Adipose tissue (tissue), 3 donors: ENCODE data around the gene ZNF391. TPM values are rescaled to one million over a fixed set of nuclear protein-coding genes. Genes with fewer than 3 reads are reported as not detected.
"Not testable (repeated sequence)": the region's sequence is repeated elsewhere in the genome, so short reads cannot be mapped to it uniquely, and the experiment has no call there.

Source experiments
- H3K27ac ChIP-seq: one replicate; pipeline ENCODE4 v1.5.1; 2013; ENCODE audit warnings: low read depth, low read length
- WGBS, 3 donors: extraction: QIAGEN DNeasy Blood & Tissue Kit; methylation state at CpG; one replicate each; pipeline ENCODE4 v1.1.7; 2013; 5-methylcytosine and 5-hydroxymethylcytosine counted together
- polyA plus RNA-seq, 3 donors: library from polyadenylated mRNA; stranded (reverse); fragments of 200-250 nt; gene quantifications; one replicate each; pipeline ENCODE4 v1.2.3, GENCODE V29; 2013
- donor health status: healthy with polysubstance abuse.
- donor health status: Bipolar disorder and iron deficiency.
- donor health status: healthy.

Gene ZNF391
- polyA plus RNA-seq, 3 donors, result 1.3 to 1.8 (median 1.5) TPM

DNA sequence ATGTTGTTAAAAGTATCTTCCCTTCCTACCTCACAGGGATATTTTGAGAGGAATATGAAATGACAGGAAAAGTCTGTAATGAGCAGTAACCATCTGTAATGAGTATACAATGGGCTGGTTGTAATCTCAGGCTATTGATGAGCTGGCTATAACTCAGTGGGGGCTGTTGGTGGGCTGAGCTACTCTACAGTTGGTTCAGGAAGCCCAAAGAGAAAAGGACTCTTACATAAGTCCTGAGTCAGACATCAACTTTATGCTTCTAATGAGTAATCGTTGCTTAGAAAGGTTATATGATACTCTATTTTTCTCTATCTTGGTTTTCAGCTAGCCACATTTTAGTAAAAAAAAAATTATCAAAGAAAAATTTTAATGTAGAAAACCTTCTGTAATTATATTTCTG lies 26.4 kb downstream of the ZNF391 start:
- 80 to 91% (median 89%) methylated on average over 1 of the region's 1 CpG for WGBS, 3 donors
- no peak overlapping the region for H3K27ac ChIP-seq

GRCh38 chr6:27415898-27416297 lies 27.3 kb downstream of the ZNF391 start:
- H3K27ac ChIP-seq, result no peak overlapping the region
- 79 to 86% (median 81%) methylated on average over 2 of the region's 2 CpGs for WGBS, 3 donors

GRCh38 chr6:27419363-27419762 lies 30.8 kb downstream of the ZNF391 start:
- no peak overlapping the region for H3K27ac ChIP-seq

DNA sequence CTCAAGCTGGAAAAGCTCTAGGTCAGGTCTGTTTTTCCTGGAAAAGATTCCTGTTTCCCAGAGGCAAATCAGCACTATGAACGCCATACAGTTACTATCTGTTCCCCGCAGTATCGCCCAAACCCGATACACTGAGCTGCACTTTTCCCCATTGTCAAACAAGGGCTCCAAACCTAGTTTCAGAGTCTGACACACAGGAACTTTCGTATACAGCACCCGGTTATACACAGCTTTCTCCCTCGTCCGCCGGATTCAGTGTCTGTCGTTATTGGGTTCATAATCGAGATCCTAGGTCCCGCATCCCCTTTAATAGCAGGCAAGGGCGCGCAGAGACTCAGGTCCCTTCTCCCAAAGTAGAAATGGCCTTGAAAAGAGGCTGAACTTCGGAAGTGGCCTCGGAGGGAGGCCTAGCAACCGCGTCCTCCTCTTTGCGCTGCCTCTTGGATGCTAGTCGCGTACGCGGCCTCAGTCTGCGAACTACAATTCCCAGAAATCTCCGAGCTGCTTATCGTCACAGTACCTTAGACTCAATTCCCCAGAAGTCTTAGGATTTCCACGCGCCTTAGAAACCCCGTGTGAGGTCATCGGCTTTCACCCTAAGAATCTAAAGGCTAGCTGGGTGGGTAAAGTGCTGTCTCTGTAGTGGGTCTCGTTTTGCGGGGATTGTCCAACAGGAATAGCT lies 34.2 kb downstream of the ZNF391 start:
- WGBS, 3 donors, result 46 to 57% (median 52%) methylated on average over 32 of the region's 32 CpGs
- no peak overlapping the region for H3K27ac ChIP-seq

GRCh38 chr6:27424851-27425250 lies 36.3 kb downstream of the ZNF391 start:
- 81 to 87% (median 84%) methylated on average over 21 to 36 of the region's 36 CpGs for WGBS, 3 donors
- not testable (repeated sequence) for H3K27ac ChIP-seq

GRCh38 chr6:27426045-27426620 lies 37.6 kb downstream of the ZNF391 start:
- WGBS, 3 donors, result 43 to 85% (median 79%) methylated on average over 4 of the region's 4 CpGs
- H3K27ac ChIP-seq, result no peak overlapping the region

DNA sequence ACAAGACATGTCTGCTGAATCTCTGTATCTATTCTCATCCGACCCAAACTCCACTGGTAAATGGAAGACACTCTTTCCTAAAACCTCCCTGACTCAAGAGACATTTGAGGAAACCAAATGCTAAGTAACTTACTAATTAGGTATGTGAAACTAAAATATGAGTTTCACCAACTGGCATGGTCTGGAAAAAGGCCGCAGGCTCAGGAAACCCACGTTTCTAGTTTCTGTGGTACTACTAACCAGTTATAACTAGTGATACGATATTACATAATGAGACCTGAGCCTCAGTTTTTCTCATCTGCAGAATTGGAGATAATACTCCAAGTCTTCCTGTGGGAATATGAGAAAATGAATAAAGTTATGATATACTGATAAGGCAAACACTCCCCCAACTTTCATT lies 39.9 kb downstream of the ZNF391 start:
- no peak overlapping the region for H3K27ac ChIP-seq
- WGBS, 3 donors, result 73 to 80% (median 77%) methylated on average over 4 of the region's 4 CpGs

GRCh38 chr6:27428966-27429365 lies 40.4 kb downstream of the ZNF391 start:
- 73 to 78% (median 75%) methylated on average over 2 of the region's 2 CpGs for WGBS, 3 donors
- no peak overlapping the region for H3K27ac ChIP-seq

GRCh38 chr6:27433714-27434113 lies 45.2 kb downstream of the ZNF391 start:
- WGBS, 3 donors, result 76 to 87% (median 86%) methylated on average over 1 of the region's 1 CpG

DNA sequence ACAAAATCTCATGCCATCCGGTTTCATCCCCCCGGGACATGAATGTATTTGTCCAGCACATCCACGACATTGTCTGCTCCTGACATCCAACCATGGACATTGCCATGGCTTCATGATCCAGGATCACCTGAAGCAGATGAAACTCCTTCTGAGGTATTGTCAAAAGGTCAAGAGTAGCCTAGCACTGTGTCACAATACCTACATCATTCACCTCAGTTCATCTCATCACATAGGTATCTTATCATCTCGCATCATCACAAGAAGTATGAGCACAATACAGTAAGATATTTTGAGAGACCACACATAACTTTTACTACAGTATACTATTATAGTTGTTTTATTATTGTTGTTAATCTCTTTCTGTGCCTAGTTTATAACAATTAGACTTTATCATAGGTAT lies 50.8 kb downstream of the ZNF391 start:
- 94 to 99% (median 97%) methylated on average over 4 of the region's 4 CpGs for WGBS, 3 donors
- H3K27ac ChIP-seq, result no peak overlapping the region

More at GRCh38 chr6:27433714-27434113, 45.2 kb downstream of the ZNF391 start:
- H3K27ac ChIP-seq, result no peak overlapping the region

DNA sequence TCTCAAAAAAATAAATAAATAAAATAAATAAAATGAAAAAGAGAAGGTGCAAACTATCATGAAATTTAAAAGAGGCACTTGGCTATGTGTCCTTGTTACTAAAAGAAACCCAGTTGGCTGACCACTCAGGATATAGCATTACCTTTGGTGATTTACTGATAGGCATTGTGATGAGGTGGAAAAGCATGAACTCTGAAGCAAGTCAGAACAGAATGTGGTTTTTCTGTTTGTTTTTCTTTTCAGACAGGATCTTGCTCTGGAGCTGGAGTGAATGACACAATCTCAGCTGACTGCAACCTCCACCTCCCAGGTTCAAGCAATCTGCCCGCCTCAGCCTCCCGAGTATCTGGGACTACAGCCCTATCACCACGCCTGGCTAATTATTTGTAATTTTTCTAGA lies 52.4 kb downstream of the ZNF391 start:
- H3K27ac ChIP-seq, result no peak overlapping the region
- WGBS, 3 donors, result 91 to 100% (median 95%) methylated on average over 3 of the region's 3 CpGs

DNA sequence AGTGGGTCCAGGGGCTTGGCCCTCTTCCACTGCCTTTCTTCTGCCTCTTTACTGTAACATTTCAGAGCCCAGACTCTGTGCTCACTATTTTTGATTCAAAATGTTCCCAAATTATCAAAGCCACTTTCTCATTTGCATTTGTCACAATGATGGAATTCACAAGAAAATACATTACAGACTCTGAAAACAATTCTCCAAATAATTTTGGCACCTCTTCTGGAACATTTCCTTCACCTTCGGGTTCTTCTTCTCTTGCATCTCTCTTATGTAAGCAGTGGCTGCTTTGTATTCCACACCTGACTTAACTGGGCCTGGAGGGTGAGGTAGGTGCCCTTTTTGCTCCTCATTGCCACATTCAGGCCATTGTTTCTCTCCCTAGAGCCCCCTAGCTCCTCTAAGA lies 54.4 kb downstream of the ZNF391 start:
- 77 to 86% (median 86%) methylated on average over 1 of the region's 1 CpG for WGBS, 3 donors
- no peak overlapping the region for H3K27ac ChIP-seq

DNA sequence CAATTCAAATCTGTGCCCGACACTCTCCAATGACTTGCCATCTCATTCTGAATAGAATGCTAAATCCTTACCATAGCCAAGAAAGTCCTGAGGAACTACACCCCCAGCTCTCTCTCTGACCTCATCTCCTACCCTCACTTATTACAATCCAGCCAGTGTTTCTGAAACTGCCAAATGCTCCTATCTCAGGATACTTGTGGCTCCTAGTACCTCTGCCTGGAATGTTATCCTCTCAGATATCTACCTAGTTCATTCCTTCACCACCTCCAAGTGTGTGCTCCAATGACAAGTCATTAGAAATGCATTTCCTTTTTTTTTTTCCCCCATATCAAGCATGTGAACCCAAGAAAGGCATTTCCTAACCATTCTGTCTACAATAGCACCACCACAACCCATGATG lies 59.9 kb downstream of the ZNF391 start:
- 95 to 97% (median 97%) methylated on average over 1 of the region's 1 CpG for WGBS, 3 donors
- no peak overlapping the region for H3K27ac ChIP-seq

GRCh38 chr6:27451660-27452390 lies 63.3 kb downstream of the ZNF391 start:
- H3K27ac ChIP-seq, result no peak overlapping the region
- WGBS, 3 donors, result 97 to 98% (median 98%) methylated on average over 9 of the region's 9 CpGs

DNA sequence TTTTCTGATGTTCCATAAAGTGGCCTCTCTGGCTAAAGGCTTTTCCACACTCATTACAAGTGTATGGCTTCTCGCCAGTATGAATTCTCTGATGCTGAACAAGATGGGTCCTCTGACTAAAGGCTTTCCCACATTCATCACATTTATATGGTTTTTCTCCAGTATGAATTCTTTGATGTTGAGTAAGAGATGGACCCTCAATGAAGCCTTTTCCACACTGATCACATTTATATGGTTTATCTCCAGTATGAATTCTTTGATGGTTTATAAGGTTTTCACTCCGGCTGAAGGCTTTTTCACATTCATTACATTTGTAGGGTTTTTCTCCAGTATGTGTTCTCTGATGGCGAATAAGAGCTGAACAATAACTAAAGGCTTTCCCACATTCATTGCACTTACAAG lies 63.9 kb downstream of the ZNF391 start:
- no peak overlapping the region for H3K27ac ChIP-seq
- WGBS, 3 donors, result 94 to 100% (median 98%) methylated on average over 3 of the region's 3 CpGs

Other genes with a start within 250 kb of the ZNF391 start
- 10 to 100 TPM in 1 of 3 donors, 1 to 10 TPM in 1, under 1 TPM in 1; 0.67 to 32.4 (median 1.0) TPM for gene PRSS16, start 141.1 kb upstream of the ZNF391 start, polyA plus RNA-seq
- gene POM121L2, start 76.5 kb upstream of the ZNF391 start, polyA plus RNA-seq, result under 1 TPM in 1 of 3 donors, not detected in 2; 0.03 TPM
- 1 to 10 TPM in 2 of 3 donors, under 1 TPM in 1; 0.97 to 3.9 (median 1.4) TPM for gene ZNF184, start 84.3 kb downstream of the ZNF391 start, polyA plus RNA-seq